ENCODE measurements around the gene SCG5. TPM values are rescaled to one million over a fixed set of nuclear protein-coding genes. Genes with fewer than 3 reads are reported as not detected.

Gene SCG5
- total RNA-seq, 1 experiment from 2014 or later, result 23.9 TPM

DNA sequence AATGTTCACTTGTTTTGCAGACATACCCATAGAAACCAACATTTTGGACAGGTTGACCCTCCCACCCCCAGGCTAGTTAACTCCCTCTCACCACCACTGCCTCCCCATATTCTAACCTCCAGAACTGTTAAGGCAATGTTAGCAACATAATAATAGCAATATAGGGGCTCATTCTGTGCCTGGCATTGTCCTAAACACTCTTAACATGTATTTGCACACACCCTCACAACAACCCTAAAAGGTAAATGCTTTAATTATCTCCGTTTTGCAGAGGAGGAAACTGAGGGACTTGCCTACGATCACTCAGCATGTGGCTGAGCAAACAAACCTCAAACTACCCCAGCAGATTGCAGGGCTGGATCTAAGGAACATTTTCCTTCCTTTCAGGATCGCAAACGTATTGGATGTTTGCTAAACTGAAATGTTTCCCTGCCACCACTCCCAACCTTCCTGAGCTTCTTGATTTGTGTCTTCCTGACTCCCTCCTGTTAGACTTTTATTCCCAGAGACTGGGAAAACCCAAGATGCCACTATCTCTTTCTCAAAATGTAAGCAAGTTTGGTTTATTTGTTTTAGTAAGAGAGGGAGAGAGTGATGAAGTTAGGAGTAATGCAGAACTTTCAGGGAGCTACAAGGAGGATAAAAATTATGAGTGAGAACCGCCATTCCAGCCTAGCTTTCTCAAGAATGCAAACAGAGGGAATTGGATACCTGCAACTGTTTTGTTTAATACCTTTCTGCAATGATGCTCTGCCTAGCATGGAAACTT, 1.3 kb downstream of the SCG5 start:
- Mint-ChIP-seq H3K4me3 (peak overlapping the region; percentile 28 to 65), H3K36me3 (ENCODE audit: insufficient read depth in 1 of 3, low read depth in 3 of 3) (peaks cover 0 to 24% (median 9%) of the 10 kb centered on the region in 3 experiments; a peak in 6 of 7 replicates), H3K9me3 (no peaks in the 10 kb centered on the region), H3K27ac (peak overlapping the region; percentile 2 to 71 (median 46); a peak in 5 of 7 replicates), H3K4me1 (peaks cover 21 to 22% of the 10 kb centered on the region in 2 experiments), H3K27me3 (ENCODE audit: low read depth) (no peaks in the 10 kb centered on the region; the same call in 1 of the 2 replicates)
- no peak overlapping the region for H3K18ac ChIP-seq (ENCODE audit: insufficient read length, low read depth, low read length)
- H2BK5ac ChIP-seq (ENCODE audit: insufficient read length, low read length), result no peak overlapping the region
- H2BK15ac ChIP-seq (ENCODE audit: low read depth, low read length), result no peak overlapping the region
- no peaks in the 10 kb centered on the region for H3K23me2 ChIP-seq (ENCODE audit: insufficient read length, low read depth, low read length, poor library complexity, severe bottlenecking)
- no peaks in the 10 kb centered on the region for H4K20me1 ChIP-seq (ENCODE audit: control insufficient read depth, insufficient read depth, insufficient read length)
- H3K27ac ChIP-seq (ENCODE audit: insufficient read length, low read depth, low read length), result no peak overlapping the region
- no peak overlapping the region for H2BK20ac ChIP-seq (ENCODE audit: low read depth, low read length, poor library complexity, severe bottlenecking)
- TF ChIP-seq, protein P1, sequence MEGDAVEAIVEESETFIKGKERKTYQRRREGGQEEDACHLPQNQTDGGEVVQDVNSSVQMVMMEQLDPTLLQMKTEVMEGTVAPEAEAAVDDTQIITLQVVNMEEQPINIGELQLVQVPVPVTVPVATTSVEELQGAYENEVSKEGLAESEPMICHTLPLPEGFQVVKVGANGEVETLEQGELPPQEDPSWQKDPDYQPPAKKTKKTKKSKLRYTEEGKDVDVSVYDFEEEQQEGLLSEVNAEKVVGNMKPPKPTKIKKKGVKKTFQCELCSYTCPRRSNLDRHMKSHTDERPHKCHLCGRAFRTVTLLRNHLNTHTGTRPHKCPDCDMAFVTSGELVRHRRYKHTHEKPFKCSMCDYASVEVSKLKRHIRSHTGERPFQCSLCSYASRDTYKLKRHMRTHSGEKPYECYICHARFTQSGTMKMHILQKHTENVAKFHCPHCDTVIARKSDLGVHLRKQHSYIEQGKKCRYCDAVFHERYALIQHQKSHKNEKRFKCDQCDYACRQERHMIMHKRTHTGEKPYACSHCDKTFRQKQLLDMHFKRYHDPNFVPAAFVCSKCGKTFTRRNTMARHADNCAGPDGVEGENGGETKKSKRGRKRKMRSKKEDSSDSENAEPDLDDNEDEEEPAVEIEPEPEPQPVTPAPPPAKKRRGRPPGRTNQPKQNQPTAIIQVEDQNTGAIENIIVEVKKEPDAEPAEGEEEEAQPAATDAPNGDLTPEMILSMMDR (conservative IDR thresholded peaks at IDR 0.05), result no peak
- H3K56ac ChIP-seq (ENCODE audit: insufficient read length, low read depth, low read length), result no peak overlapping the region
- H3K79me1 ChIP-seq (ENCODE audit: insufficient read depth, low read depth, low read length, poor library complexity, severe bottlenecking), result no peaks in the 10 kb centered on the region
- H2BK120ac ChIP-seq (ENCODE audit: low read depth, low read length, poor library complexity, severe bottlenecking), result no peak overlapping the region
- no peak overlapping the region for H4K8ac ChIP-seq (replicated peaks; ENCODE audit: insufficient read length, low read depth, low read length)
- H3K14ac ChIP-seq (ENCODE audit: insufficient read depth, low read length), result no peak overlapping the region
- H4K5ac ChIP-seq (ENCODE audit: insufficient read length, low read depth, low read length), result no peak overlapping the region
- peaks cover 4% of the 10 kb centered on the region; the same call in 1 of the 2 replicates for H3K4me1 ChIP-seq (ENCODE audit: insufficient read depth, low read length)
- no peaks in the 10 kb centered on the region for H3K9me3 ChIP-seq (ENCODE audit: control insufficient read depth, low read depth, low read length)
- H3K4ac ChIP-seq (ENCODE audit: low read depth, low read length), result no peak overlapping the region
- H2BK12ac ChIP-seq (ENCODE audit: insufficient read length, low read depth, low read length), result no peak overlapping the region
- H3K23ac ChIP-seq (ENCODE audit: insufficient read length, low read depth, low read length), result no peak overlapping the region
- no peak overlapping the region for H3T11ph ChIP-seq (ENCODE audit: low read length)
- H2AFZ ChIP-seq (ENCODE audit: low read length), result no peak overlapping the region
- no peak overlapping the region for H4K91ac ChIP-seq (ENCODE audit: insufficient read length, low read depth, low read length)
- no peak for DNase-seq
- no peak overlapping the region for H2AK5ac ChIP-seq (ENCODE audit: insufficient read length, low read length)
- WGBS (ENCODE audit: extremely low coverage, insufficient read length, low lambda C conversion rate), result no CpG with 5 or more reads among the region's 5 CpGs
- no peaks in the 10 kb centered on the region for H3K79me2 ChIP-seq (ENCODE audit: insufficient read depth, low read length)
- H3K4me2 ChIP-seq (ENCODE audit: insufficient read depth, insufficient read length, low read length), result peak overlapping the region; percentile 90
- H3K27me3 ChIP-seq (ENCODE audit: insufficient read depth, low read length), result no peaks in the 10 kb centered on the region
- no peak overlapping the region for H3K9ac ChIP-seq (ENCODE audit: extremely low read depth, insufficient read length, low read length)

Data from H9 (cell line).